Vagina (tissue), 2 donors: Measurements from ENCODE around the gene ELL3.

Experiments used
- CTCF ChIP-seq, 3 experiments: fragments of 450-650 bp in 2 of 3; fragments of 200-600 bp in 1 of 3; sonication (generic) in 1 of 3; IDR thresholded peaks; one replicate each; pipeline ENCODE4 v1.5.1; 2017 to 2019; ENCODE audit warnings: antibody characterized with exemption in 3 of 3, mild to moderate bottlenecking in 2 of 3, moderate library complexity in 2 of 3
- POLR2A ChIP-seq, 2 donors: fragments of 450-650 bp; IDR thresholded peaks; one replicate each; pipeline ENCODE4 v1.6.1; 2017; ENCODE audit warnings: antibody characterized with exemption in 2 of 2, mild to moderate bottlenecking in 2 of 2, moderate library complexity in 2 of 2
- POLR2AphosphoS5 ChIP-seq, 2 donors: sonication (generic); formaldehyde crosslinking; IDR thresholded peaks; one replicate each; pipeline ENCODE4 v1.9.0; 2017; ENCODE audit warnings: antibody characterized with exemption in 2 of 2, mild to moderate bottlenecking in 2 of 2, low read depth in 1 of 2; ENCODE audit not compliant: insufficient read depth in 1 of 2

- TF ChIP-seq CTCF (IDR thresholded peaks at IDR 0.05) (no peak), POLR2AphosphoS5 (IDR thresholded peaks at IDR 0.05; ENCODE audit: insufficient read depth in 1 of 2, low read depth in 1 of 2) (no peak), POLR2A (IDR thresholded peaks at IDR 0.05) (no peak)
Measured at GRCh38 chr15:43723151-43723550, 53.6 kb downstream of the ELL3 start.
